Measurements from ENCODE around the gene DNAI1. TPM values are rescaled to one million over a fixed set of nuclear protein-coding genes. Genes with fewer than 3 reads are reported as not detected.

DNAI1 gene
- total and polyA plus RNA-seq, 2 experiments from 2014 or later = 1.6 to 2.2 TPM

DNA sequence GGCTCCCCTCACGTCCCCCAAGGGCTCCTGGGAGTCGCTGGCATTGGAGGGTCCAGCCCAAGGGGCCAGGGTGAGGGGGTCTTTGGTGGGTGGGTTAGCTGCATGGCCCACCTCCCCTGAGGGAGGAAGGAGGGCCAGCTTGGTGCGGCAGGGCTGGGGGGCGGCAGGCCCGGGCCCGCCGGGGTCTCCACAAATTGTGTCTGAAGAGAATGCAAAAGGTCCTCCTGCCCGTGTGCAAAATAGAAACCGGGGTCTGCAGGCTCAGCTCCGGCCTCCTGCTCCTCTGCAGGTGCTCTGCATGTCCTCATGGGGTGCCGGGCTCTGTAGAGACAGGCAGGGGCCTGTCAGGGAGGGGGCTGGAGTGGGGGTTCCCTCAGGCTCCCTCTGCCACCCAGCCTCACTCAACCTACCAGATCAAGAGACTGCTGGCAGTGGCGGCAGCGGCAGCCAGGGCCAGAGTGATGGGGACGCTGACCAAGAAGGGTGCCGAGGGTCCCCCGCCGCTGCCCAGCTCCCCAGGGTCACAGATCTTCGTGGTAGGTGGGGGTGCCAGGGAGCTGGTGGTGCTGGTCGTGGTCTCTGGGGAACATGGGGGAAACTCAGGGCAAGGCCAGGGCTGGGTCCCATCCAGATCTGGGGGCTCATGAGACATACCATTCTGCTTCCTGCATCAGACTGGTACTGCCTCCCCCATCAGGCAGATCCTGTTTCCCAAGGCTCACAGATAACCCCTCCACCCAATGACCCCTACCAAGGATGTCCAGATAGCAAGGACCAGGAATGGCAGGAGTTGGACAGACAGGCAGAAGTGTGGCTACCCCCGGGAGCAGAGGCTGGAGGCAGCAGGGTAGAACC, 93.4 kb downstream of the DNAI1 start:
- TF ChIP-seq, protein P1, sequence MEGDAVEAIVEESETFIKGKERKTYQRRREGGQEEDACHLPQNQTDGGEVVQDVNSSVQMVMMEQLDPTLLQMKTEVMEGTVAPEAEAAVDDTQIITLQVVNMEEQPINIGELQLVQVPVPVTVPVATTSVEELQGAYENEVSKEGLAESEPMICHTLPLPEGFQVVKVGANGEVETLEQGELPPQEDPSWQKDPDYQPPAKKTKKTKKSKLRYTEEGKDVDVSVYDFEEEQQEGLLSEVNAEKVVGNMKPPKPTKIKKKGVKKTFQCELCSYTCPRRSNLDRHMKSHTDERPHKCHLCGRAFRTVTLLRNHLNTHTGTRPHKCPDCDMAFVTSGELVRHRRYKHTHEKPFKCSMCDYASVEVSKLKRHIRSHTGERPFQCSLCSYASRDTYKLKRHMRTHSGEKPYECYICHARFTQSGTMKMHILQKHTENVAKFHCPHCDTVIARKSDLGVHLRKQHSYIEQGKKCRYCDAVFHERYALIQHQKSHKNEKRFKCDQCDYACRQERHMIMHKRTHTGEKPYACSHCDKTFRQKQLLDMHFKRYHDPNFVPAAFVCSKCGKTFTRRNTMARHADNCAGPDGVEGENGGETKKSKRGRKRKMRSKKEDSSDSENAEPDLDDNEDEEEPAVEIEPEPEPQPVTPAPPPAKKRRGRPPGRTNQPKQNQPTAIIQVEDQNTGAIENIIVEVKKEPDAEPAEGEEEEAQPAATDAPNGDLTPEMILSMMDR (IDR thresholded peaks at IDR 0.05; ENCODE audit: low read depth, low read length) = no peak
- H3K27ac ChIP-seq = no peak overlapping the region
- no peaks in the 10 kb centered on the region for H3K9me3 ChIP-seq (ENCODE audit: low read depth)
- peaks cover 25% of the 10 kb centered on the region for H3K4me1 ChIP-seq (ENCODE audit: low read depth)
- DNase-seq (ENCODE audit: low read depth in 1 of 2, low spot score in 1 of 2) = no peak
- no peaks in the 10 kb centered on the region for H3K36me3 ChIP-seq
- no peaks in the 10 kb centered on the region for H3K27me3 ChIP-seq
- no peak overlapping the region for H3K4me3 ChIP-seq

DNA sequence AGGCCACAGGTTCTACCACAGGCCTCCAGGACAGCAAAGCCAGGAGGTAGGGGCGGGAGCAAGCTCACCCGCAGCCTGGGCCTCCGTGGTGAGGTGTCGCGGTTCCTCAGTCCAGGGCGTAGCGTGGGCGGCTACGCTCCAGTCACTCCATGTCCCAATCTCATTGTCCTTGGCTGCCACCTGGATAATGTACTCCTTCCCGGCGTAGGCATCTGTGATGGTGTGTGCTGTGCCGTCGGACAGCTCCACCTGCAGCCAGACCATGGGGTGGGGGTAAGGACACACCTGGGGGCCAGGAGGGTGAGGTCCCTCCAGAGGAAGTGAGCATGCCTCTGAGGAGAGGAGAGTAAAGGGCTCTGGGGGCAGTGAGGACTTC, 94.0 kb downstream of the DNAI1 start:
- TF ChIP-seq, protein P1 (IDR thresholded peaks at IDR 0.05; ENCODE audit: low read depth, low read length) = no peak
- H3K27me3 ChIP-seq = no peaks in the 10 kb centered on the region
- no peak for DNase-seq (ENCODE audit: low read depth in 1 of 2, low spot score in 1 of 2)
- H3K36me3 ChIP-seq = no peaks in the 10 kb centered on the region
- H3K9me3 ChIP-seq (ENCODE audit: low read depth) = no peaks in the 10 kb centered on the region
- H3K27ac ChIP-seq = no peak overlapping the region
- peaks cover 31% of the 10 kb centered on the region for H3K4me1 ChIP-seq (ENCODE audit: low read depth)
- H3K4me3 ChIP-seq = no peak overlapping the region

DNA sequence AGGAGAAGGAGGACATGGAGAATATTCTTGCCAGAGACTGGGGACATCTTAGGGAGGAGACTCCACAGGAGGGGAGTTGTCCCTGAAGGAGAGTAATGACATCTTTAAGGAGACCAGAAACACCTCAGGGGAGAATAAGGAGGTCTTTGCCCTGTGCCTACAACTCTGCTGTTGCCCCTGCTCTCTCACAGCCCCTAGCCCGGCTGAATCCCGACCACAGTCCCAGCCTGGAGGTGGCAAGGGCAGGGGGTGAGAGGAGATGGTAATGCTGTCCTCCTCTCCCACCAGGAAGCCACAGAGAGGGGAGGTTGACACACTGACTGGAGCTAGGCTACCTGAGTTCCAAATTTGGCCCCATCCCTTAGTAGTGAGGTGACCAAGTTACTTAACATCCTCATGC, 94.4 kb downstream of the DNAI1 start:
- H3K4me1 ChIP-seq (ENCODE audit: low read depth) = peaks cover 35% of the 10 kb centered on the region
- no peak overlapping the region for H3K27ac ChIP-seq
- no peaks in the 10 kb centered on the region for H3K9me3 ChIP-seq (ENCODE audit: low read depth)
- DNase-seq (ENCODE audit: low read depth in 1 of 2, low spot score in 1 of 2) = no peak
- no peak overlapping the region for H3K4me3 ChIP-seq
- TF ChIP-seq, protein P1 (IDR thresholded peaks at IDR 0.05; ENCODE audit: low read depth, low read length) = no peak
- H3K36me3 ChIP-seq = no peaks in the 10 kb centered on the region
- H3K27me3 ChIP-seq = no peaks in the 10 kb centered on the region

DNA sequence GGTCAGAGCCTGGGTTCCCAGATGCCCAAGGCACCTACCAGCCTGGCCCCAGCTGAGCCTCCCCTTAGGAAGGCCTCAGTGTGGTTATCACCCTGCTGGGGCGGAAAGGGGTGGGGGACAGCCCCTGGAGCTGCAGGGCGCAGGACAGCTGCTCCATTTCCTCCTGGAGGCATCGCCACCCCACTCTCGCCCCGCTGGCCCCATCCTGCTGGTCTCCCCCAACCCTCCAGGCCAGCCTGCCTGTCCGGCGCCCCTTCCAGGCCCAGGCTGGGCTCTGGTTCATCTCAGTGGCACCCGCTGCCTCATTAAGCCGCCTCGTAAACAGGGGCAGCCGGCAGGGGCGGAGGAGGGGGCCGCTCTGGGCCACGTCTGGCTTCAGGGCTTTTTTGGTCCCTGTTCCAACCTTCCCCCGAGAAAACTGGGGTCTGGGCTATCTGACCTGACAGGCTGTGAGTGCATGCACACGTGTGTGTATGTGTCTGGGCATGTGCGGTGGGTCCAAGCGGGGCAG, 95.0 kb downstream of the DNAI1 start:
- DNase-seq (ENCODE audit: low read depth in 1 of 2, low spot score in 1 of 2) = no peak
- H3K4me3 ChIP-seq = no peak overlapping the region
- H3K9me3 ChIP-seq (ENCODE audit: low read depth) = no peaks in the 10 kb centered on the region
- no peaks in the 10 kb centered on the region for H3K36me3 ChIP-seq
- H3K27ac ChIP-seq = peak overlapping the region; percentile 41
- H3K4me1 ChIP-seq (ENCODE audit: low read depth) = peaks cover 40% of the 10 kb centered on the region
- no peaks in the 10 kb centered on the region for H3K27me3 ChIP-seq
- TF ChIP-seq, protein P1 (IDR thresholded peaks at IDR 0.05; ENCODE audit: low read depth, low read length) = no peak

DNA sequence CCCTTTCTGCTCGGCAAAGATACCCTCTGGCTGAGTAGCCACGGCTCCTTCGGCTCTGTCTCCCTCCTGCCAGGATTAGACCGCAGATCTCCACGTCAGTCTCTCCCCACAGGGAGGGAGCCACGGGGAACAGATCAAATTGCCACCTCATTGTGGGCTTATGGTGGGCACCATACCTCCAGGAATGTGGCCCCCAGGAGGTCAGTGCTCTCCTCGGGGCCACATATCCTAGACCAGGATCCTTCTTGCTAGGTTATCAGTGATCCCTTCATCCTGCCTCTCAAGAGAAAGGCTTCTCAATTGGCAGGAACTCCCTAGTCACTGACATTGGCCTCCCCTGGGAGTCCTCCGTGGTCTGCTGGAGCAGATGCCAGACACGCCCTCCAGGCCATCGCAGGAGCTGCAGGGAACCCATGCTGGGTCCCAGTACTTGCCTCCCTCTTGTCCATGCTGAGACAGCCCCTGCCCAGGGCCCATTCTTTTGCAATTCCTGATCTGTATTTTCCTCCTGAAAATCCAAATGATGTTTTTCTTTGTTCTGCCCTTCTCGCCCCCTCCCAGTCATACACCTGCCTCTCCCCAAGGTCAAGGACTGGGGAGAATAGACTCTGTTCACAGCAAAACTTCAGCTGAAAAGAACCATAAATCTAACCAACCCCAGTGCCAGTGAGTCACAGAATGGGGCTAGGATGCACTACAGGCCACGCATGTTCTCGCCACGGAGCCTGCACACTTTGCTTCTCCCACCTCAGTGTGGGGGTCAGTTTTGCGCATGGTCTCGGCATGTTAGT, 95.8 kb downstream of the DNAI1 start:
- H3K36me3 ChIP-seq = no peaks in the 10 kb centered on the region
- no peaks in the 10 kb centered on the region for H3K27me3 ChIP-seq
- no peaks in the 10 kb centered on the region for H3K9me3 ChIP-seq (ENCODE audit: low read depth)
- H3K4me1 ChIP-seq (ENCODE audit: low read depth) = peaks cover 49% of the 10 kb centered on the region
- H3K27ac ChIP-seq = peak overlapping the region; percentile 41
- no peak for DNase-seq (ENCODE audit: low read depth in 1 of 2, low spot score in 1 of 2)
- TF ChIP-seq, protein P1 (IDR thresholded peaks at IDR 0.05; ENCODE audit: low read depth, low read length) = no peak
- H3K4me3 ChIP-seq = no peak overlapping the region
